HL-60 (cell line): Measurements from ENCODE around the gene RASSF7.

ENCODE experiments used
- DNase-seq, 2 experiments: peaks; one replicate each; pipeline ENCODE4 v3.0.0-alpha.2; 2010 to 2020; ENCODE audit warnings: low read depth in 1 of 2, low spot score in 1 of 2
- H3K27ac ChIP-seq: fragments of 250-450 bp; sonication (Bioruptor Pico); replicated peaks from 2 replicates; pipeline ENCODE4 v1.5.1; 2020; ENCODE audit warnings: mild to moderate bottlenecking, moderate library complexity
- H3K27me3 ChIP-seq: fragments of 250-450 bp; sonication (Bioruptor Pico); 2 replicates; pipeline ENCODE4 v1.5.1; 2021; ENCODE audit warnings: mild to moderate bottlenecking, moderate library complexity; ENCODE audit not compliant: insufficient read depth, poor library complexity, severe bottlenecking
- H3K4me3 ChIP-seq: replicated peaks from 2 replicates; pipeline ENCODE4 v1.5.1; 2011; ENCODE audit warnings: mild to moderate bottlenecking, control low read depth, low read length; ENCODE audit not compliant: insufficient read depth
- GABPA ChIP-seq: IDR thresholded peaks from 2 replicates; pipeline ENCODE4 v1.6.1; 2012; ENCODE audit warnings: low read depth
- POLR2AphosphoS5 ChIP-seq: IDR thresholded peaks from 2 replicates; pipeline ENCODE4 v1.6.1; 2012; ENCODE audit warnings: low read depth
- SPI1 ChIP-seq: IDR thresholded peaks from 2 replicates; pipeline ENCODE4 v1.6.1; 2012; ENCODE audit warnings: low read depth, mild to moderate bottlenecking, borderline replicate concordance
- TF ChIP-seq, protein P1 (sequence below): IDR thresholded peaks from 2 replicates; pipeline ENCODE4 v1.6.1; 2012; ENCODE audit warnings: low read depth; ENCODE audit not compliant: insufficient replicate concordance
- TF ChIP-seq, protein P2 (sequence below): IDR thresholded peaks from one replicate; pipeline ENCODE4 v1.5.1; 2011; ENCODE audit warnings: low read length, control low read depth, inconsistent platforms; ENCODE audit not compliant: insufficient read depth

RASSF7 gene

GRCh38 chr11:533586-534395, 27.0 kb upstream of the RASSF7 start:
- no peak overlapping the region for H3K27ac ChIP-seq
- no peak for DNase-seq
- TF ChIP-seq, protein P1, sequence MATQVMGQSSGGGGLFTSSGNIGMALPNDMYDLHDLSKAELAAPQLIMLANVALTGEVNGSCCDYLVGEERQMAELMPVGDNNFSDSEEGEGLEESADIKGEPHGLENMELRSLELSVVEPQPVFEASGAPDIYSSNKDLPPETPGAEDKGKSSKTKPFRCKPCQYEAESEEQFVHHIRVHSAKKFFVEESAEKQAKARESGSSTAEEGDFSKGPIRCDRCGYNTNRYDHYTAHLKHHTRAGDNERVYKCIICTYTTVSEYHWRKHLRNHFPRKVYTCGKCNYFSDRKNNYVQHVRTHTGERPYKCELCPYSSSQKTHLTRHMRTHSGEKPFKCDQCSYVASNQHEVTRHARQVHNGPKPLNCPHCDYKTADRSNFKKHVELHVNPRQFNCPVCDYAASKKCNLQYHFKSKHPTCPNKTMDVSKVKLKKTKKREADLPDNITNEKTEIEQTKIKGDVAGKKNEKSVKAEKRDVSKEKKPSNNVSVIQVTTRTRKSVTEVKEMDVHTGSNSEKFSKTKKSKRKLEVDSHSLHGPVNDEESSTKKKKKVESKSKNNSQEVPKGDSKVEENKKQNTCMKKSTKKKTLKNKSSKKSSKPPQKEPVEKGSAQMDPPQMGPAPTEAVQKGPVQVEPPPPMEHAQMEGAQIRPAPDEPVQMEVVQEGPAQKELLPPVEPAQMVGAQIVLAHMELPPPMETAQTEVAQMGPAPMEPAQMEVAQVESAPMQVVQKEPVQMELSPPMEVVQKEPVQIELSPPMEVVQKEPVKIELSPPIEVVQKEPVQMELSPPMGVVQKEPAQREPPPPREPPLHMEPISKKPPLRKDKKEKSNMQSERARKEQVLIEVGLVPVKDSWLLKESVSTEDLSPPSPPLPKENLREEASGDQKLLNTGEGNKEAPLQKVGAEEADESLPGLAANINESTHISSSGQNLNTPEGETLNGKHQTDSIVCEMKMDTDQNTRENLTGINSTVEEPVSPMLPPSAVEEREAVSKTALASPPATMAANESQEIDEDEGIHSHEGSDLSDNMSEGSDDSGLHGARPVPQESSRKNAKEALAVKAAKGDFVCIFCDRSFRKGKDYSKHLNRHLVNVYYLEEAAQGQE = no peak
- TF ChIP-seq GABPA (no peak), POLR2AphosphoS5 (no peak), SPI1 (no peak)
- TF ChIP-seq, protein P2, sequence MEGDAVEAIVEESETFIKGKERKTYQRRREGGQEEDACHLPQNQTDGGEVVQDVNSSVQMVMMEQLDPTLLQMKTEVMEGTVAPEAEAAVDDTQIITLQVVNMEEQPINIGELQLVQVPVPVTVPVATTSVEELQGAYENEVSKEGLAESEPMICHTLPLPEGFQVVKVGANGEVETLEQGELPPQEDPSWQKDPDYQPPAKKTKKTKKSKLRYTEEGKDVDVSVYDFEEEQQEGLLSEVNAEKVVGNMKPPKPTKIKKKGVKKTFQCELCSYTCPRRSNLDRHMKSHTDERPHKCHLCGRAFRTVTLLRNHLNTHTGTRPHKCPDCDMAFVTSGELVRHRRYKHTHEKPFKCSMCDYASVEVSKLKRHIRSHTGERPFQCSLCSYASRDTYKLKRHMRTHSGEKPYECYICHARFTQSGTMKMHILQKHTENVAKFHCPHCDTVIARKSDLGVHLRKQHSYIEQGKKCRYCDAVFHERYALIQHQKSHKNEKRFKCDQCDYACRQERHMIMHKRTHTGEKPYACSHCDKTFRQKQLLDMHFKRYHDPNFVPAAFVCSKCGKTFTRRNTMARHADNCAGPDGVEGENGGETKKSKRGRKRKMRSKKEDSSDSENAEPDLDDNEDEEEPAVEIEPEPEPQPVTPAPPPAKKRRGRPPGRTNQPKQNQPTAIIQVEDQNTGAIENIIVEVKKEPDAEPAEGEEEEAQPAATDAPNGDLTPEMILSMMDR = no peak
- H3K4me3 ChIP-seq = peak overlapping the region; percentile 84; the same call in 1 of the 2 replicates
- no peaks in the 10 kb centered on the region for H3K27me3 ChIP-seq

DNA sequence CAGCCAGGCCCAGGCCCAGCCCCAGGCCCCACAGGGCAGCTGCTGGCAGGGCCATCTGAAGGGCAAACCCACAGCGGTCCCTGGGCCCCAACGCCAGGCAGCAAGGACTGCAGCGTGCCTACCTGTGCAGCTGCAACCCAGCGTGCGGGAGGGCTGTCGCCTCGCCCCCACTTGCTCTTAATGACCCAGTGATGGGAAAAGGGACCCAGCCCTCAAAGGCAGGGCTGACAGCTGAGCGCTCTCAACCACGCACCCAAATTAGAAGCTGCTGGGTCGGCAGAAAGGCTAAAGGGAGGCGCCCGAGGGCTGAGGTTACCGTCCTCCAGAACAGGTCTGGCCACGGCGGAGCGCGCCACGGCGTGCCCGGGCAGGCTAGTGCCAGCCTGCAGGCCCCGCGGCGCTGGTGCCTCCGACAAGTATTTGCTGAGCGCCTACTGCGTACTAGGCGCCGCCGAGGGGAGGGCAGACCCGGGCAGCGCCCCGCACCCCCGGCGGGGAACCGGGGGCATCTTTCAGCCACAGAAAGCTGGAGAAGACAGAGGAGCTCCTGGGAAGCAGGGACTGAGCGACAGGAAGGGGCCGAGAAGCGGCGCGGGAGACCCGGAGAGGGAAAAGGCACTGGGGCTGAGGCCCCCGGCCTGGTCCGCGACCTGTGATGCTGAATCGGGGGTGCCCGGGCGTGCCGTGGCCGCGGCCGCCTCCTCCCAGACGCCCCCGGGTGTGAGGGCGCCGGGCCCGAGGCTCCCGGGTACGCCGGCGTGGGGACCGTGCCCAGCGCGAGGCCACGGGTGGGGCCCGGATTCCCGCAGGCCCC, 26.2 kb upstream of the RASSF7 start:
- DNase-seq = peak; percentile 26 to 37
- TF ChIP-seq SPI1 (no peak), POLR2AphosphoS5 (no peak), GABPA (no peak)
- TF ChIP-seq, protein P2 = no peak
- TF ChIP-seq, protein P1 = no peak
- H3K27ac ChIP-seq = peak overlapping the region; percentile 25
- H3K27me3 ChIP-seq = no peaks in the 10 kb centered on the region
- H3K4me3 ChIP-seq = peak overlapping the region; percentile 84

DNA sequence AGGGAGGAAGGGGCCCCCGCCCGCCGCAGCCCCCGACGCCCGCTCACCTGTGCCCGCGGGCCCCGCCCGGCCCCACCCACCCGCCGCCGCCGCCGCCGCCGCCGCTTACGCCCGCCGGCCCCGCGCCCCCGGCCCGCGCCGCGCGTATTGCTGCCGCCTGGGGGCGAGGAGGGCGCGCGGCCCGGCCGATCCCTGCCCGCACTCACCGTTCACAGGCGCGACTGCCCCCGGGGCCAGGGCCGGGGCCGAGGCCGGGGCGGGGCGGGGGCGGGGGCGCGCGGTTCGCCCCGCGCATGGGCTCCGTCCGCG, 25.6 kb upstream of the RASSF7 start:
- no peak for TF ChIP-seq GABPA
- TF ChIP-seq, protein P1 = no peak
- no peak for TF ChIP-seq POLR2AphosphoS5
- no peak for TF ChIP-seq SPI1
- TF ChIP-seq, protein P2 = no peak
- Histone ChIP-seq H3K4me3 (peak overlapping the region; percentile 84), H3K27me3 (no peaks in the 10 kb centered on the region)

More for the DNA sequence above, 25.6 kb upstream of the RASSF7 start:
- no peak for DNase-seq
- H3K27ac ChIP-seq = no peak overlapping the region
